Duodenal mucosa (tissue), 2 donors: ENCODE measurements around the gene TTLL11.
A peak's percentile ranks its signal among the peaks of the same experiment; 100 is the strongest.

Source experiments
- H3K27ac ChIP-seq: one replicate; pipeline ENCODE4 v1.7.0; 2013; ENCODE audit warnings: low read depth, low read length
- H3K27me3 ChIP-seq, 2 donors: one replicate each; pipeline ENCODE4 v1.7.0; 2013; ENCODE audit warnings: low read length in 2 of 2, control low read depth in 1 of 2; ENCODE audit not compliant: insufficient read depth in 2 of 2, control insufficient read depth in 1 of 2
- H3K36me3 ChIP-seq, 2 donors: one replicate each; pipeline ENCODE4 v1.7.0; 2013; ENCODE audit warnings: low read length in 2 of 2, control low read depth in 1 of 2; ENCODE audit not compliant: insufficient read depth in 2 of 2, control insufficient read depth in 1 of 2
- H3K4me1 ChIP-seq, 2 donors: one replicate each; pipeline ENCODE4 v1.7.0; 2013; ENCODE audit warnings: low read length in 2 of 2, control low read depth in 1 of 2; ENCODE audit not compliant: insufficient read depth in 2 of 2, control insufficient read depth in 1 of 2
- H3K4me3 ChIP-seq, 2 donors: one replicate each; pipeline ENCODE4 v1.7.0; 2013; ENCODE audit warnings: low read length in 2 of 2, low read depth in 1 of 2
- H3K9ac ChIP-seq, 2 donors: one replicate each; pipeline ENCODE4 v1.7.0; 2013; ENCODE audit warnings: low read length in 2 of 2, low read depth in 1 of 2
- H3K9me3 ChIP-seq, 2 donors: one replicate each; pipeline ENCODE4 v1.7.0; 2013; ENCODE audit warnings: low read length in 2 of 2, control low read depth in 1 of 2; ENCODE audit not compliant: control insufficient read depth in 1 of 2

TTLL11 gene

GRCh38 chr9:122131401-122132001 lies 38.4 kb upstream of the TTLL11 start:
- H3K27me3 ChIP-seq: peaks cover 10 to 11% of the 10 kb centered on the region in 2 donors
- H3K4me3 ChIP-seq: no peak overlapping the region
- H3K9me3 ChIP-seq: no peaks in the 10 kb centered on the region
- no peak overlapping the region for H3K9ac ChIP-seq
- no peak overlapping the region for H3K27ac ChIP-seq
- H3K4me1 ChIP-seq: peaks cover 0 to 1% of the 10 kb centered on the region in 2 donors
- H3K36me3 ChIP-seq: no peaks in the 10 kb centered on the region

DNA sequence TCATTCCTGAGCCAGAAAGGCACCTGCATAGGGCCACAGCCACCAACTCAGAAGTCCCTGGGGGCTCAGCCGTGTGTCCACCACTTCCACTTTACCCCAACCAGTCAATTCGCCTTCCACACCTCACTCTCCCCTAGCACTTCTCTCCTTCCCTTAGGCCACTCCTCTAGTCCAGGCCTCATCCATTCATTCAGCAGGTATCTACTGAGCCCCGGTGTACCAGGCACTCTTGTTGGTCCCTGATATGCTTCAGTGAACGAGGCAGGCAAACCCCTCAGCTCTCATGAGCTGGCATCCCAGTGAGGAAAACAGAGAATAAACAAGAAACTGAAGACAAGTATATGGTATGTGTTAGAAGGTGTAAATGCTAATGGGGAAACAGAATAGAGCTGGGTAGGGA lies 37.7 kb upstream of the TTLL11 start:
- Histone ChIP-seq H3K9ac (no peak overlapping the region), H3K27ac (no peak overlapping the region), H3K4me3 (no peak overlapping the region), H3K4me1 (peaks cover 4 to 8% of the 10 kb centered on the region in 2 donors), H3K36me3 (no peaks in the 10 kb centered on the region), H3K9me3 (no peaks in the 10 kb centered on the region), H3K27me3 (peaks cover 17 to 18% of the 10 kb centered on the region in 2 donors)

GRCh38 chr9:122129969-122130368 lies 36.9 kb upstream of the TTLL11 start:
- H3K27ac ChIP-seq: no peak overlapping the region
- no peak overlapping the region for H3K9ac ChIP-seq
- H3K4me1 ChIP-seq: peaks cover 4 to 14% of the 10 kb centered on the region in 2 donors
- H3K36me3 ChIP-seq: no peaks in the 10 kb centered on the region
- H3K27me3 ChIP-seq: peaks cover 24% of the 10 kb centered on the region in 2 donors
- H3K9me3 ChIP-seq: no peaks in the 10 kb centered on the region
- no peak overlapping the region for H3K4me3 ChIP-seq

DNA sequence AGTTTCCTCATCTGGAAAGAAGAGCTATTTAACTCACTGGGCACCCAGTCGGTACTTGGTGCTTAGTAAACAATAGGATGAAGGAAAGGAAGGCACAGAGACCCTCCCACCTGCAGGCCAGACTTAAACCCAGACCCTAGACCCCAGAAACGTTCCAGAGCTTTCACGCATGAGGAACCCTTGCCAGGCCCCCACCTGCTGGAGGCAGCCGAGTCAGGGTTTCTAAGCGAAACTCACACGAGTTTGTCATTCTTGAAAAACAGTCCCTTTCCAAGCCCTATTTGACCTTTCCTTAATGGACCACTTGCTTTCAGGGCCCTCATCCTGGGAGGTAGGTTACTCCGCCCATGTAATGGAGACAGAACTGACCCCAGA lies 35.8 kb upstream of the TTLL11 start:
- Histone ChIP-seq H3K9ac (no peak overlapping the region), H3K36me3 (no peaks in the 10 kb centered on the region), H3K27me3 (peaks cover 30 to 34% of the 10 kb centered on the region in 2 donors), H3K27ac (no peak overlapping the region), H3K4me1 (peaks cover 4 to 14% of the 10 kb centered on the region in 2 donors), H3K9me3 (no peaks in the 10 kb centered on the region), H3K4me3 (no peak overlapping the region)

- Histone ChIP-seq H3K36me3 (no peaks in the 10 kb centered on the region), H3K4me3 (no peak overlapping the region), H3K9me3 (no peaks in the 10 kb centered on the region), H3K27ac (no peak overlapping the region), H3K27me3 (peaks cover 30 to 34% of the 10 kb centered on the region in 2 donors), H3K9ac (no peak overlapping the region), H3K4me1 (peaks cover 4 to 14% of the 10 kb centered on the region in 2 donors)
Measured at GRCh38 chr9:122128007-122128968, 35.2 kb upstream of the TTLL11 start.

DNA sequence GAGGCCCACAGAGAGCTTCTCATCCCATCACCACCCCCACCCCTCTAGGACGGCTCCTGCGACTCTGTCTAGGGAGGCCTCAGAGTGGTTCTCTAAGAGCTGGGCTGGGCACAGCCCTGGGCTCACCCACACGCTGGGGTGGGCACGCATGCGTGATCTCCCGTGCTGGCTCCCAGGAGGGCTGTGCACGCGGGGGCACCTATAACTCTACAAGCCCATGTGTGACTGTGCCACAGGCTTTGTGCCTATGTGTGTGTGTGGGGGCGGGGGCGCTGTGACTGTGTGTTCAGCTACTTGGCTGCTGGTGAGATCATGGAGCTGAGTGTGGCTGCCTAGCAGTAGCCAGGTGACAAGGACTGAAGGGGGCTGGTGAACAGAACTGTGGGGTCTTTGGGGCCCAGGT lies 34.3 kb upstream of the TTLL11 start:
- Histone ChIP-seq H3K9me3 (no peaks in the 10 kb centered on the region), H3K36me3 (no peaks in the 10 kb centered on the region), H3K27me3 (peaks cover 30 to 34% of the 10 kb centered on the region in 2 donors), H3K27ac (no peak overlapping the region), H3K9ac (no peak overlapping the region), H3K4me3 (no peak overlapping the region), H3K4me1 (peaks cover 4 to 14% of the 10 kb centered on the region in 2 donors)

DNA sequence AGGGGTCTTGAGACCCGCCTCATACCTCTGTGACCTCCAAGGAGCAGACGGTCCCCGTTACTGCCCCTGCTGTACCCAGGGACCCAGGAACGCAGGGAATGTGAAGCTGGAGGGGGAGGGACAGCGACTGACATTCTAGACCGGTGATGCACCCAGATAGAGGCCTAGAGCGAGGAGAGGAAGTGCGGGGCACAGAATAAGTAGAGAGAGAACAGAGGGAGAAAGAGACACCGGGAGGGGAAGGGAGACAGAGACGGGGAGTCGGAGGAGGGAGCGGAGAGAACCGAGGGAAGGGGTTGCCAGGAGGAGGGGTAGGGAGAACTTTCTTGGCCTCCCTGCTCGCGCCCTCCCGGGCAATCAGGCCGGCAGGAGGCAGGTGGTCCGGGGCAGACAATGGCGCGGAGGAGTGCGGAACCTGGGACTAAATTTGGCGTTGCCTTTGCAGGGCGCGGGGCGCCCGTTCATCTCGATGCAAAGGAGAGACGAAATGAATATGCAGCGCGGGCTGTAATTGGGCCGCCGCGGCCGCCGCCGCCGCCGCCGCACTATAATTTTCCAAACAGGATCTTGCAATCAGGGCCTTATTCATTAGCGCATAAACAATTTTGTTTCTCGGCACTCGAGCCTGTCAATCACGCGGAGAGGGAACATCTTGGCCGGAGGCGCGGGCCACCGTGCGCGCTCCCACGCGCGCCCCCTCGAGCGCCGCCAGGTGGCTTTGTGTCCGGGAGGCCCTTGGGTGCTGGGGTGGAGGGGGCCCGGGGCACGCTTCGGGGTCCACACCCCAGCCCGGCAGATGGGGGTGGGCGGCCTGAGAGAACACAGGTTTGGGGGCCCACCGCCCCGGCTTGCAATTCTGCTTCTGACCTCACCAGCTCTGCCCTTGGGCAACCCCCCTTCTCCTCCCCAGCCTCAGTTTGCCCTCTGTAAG lies 33.5 kb upstream of the TTLL11 start:
- H3K36me3 ChIP-seq: no peaks in the 10 kb centered on the region
- H3K9ac ChIP-seq: no peak overlapping the region
- no peaks in the 10 kb centered on the region for H3K9me3 ChIP-seq
- no peak overlapping the region for H3K27ac ChIP-seq
- H3K27me3 ChIP-seq: peaks cover 30 to 34% of the 10 kb centered on the region in 2 donors
- H3K4me3 ChIP-seq: peak overlapping the region; percentile 32 to 50
- H3K4me1 ChIP-seq: peaks cover 4 to 14% of the 10 kb centered on the region in 2 donors

- no peak overlapping the region for H3K9ac ChIP-seq
- H3K9me3 ChIP-seq: no peaks in the 10 kb centered on the region
- H3K27ac ChIP-seq: no peak overlapping the region
- H3K4me3 ChIP-seq: peak overlapping the region in 1 of 2 donors; percentile 32
- H3K27me3 ChIP-seq: peaks cover 25 to 34% of the 10 kb centered on the region in 2 donors
- no peaks in the 10 kb centered on the region for H3K36me3 ChIP-seq
- H3K4me1 ChIP-seq: peaks cover 4 to 14% of the 10 kb centered on the region in 2 donors
Measured at GRCh38 chr9:122125509-122126330, 32.6 kb upstream of the TTLL11 start.

- H3K9me3 ChIP-seq: no peaks in the 10 kb centered on the region
- H3K36me3 ChIP-seq: no peaks in the 10 kb centered on the region
- no peak overlapping the region for H3K27ac ChIP-seq
- no peak overlapping the region for H3K9ac ChIP-seq
- peaks cover 4 to 14% of the 10 kb centered on the region in 2 donors for H3K4me1 ChIP-seq
- no peak overlapping the region for H3K4me3 ChIP-seq
- peaks cover 25 to 34% of the 10 kb centered on the region in 2 donors for H3K27me3 ChIP-seq
Measured at GRCh38 chr9:122125158-122125508, 32.0 kb upstream of the TTLL11 start.
